HG02973 (cell line): Measurements from ENCODE around the gene NCMAP.
"Not testable (repeated sequence)": the region's sequence is repeated elsewhere in the genome, so short reads cannot be mapped to it uniquely, and the experiment has no call there.

Experiments used
- ATAC-seq: cut with Tn5 transposase; IDR thresholded peaks from one replicate; pipeline ENCODE4 v1.9.1; 2021; ENCODE audit warnings: moderate library complexity; ENCODE audit not compliant: unreplicated experiment

NCMAP gene

DNA sequence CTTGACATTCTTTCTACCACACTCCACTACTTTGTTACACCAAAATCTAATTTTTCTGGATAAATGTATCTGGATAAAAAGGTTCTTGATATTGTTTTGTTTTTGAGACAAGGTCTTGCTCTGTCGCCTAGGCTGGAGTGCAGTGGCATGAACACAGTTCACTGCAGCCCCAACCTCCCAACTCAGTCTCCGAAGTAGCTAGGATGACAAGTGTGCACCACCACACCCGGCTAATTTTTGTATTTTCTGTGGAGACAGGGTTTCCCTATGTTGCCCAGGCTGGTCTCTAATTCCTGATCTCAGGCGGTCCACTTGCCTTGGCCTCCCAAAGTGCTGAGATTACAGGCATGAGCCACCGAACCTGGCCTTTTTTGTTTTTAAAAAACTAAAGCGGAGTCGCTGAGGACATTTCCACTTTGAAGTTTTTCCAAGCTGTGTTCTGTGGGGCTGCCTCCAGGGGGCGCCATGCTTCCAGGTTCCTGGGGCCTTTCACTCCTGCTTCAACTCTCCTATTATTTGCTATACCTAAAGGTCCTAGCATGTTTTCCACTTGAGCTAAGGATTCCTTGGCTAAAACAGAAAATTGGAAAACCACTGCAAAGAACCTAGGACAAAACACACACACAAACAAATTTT, 14.1 kb upstream of the NCMAP start:
- no peak for ATAC-seq

DNA sequence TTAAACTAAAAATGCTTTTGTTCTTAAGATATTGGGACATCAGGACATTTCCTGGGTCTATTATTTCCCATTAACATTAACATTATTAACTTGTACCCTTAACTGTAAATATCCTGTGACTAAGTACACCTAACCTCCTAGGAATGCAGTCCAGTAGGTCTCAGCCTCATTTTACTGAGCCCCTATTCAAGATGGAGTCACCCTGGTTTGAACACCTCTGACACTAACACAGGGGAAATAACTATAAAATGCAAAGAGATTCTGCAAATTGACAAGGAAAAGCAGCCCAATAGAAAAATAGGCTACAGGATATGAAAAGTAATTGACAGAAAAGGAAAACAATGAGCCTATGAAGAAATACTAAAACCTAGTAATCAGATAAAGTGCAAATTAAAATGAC, 11.6 kb upstream of the NCMAP start:
- no peak for ATAC-seq

DNA sequence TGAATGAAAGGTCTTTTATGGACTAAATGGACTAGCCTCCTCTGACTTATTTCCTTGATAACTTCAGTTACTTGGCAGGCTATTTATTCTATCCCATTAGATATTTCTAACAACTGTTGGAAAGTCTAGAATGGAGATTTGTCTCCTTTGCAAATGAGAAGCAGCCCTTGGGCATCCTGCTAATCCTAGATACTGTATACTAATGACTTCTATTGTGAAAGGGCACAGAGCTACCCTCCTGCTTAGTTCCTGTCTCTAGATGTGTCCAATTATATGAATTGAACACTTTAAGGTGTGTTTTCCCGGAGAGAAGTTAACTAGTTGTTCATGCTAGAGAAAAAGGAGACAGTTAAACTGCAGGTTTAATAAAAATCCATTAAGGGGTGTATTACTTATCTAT, 10.2 kb upstream of the NCMAP start:
- ATAC-seq = no peak

DNA sequence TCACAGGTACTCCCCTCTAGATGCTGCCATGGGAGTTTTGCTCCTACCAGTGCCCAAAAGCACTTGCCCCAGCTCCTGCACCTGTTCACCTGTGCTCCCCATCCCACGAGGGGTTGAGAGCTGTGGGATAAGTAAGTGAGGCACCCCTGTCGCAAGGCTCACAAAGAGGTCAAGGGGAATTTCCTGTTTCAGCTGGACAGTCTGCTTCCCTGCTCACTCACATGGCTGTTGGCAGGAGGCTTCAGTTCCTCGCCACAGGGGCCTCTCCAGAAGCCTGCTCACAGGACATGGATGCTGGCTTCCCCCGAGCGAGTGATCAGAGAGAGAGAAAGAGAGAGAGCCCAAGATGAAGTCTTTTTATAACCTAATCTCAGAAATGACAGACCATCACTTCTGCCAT, 8.7 kb upstream of the NCMAP start:
- no peak for ATAC-seq

DNA sequence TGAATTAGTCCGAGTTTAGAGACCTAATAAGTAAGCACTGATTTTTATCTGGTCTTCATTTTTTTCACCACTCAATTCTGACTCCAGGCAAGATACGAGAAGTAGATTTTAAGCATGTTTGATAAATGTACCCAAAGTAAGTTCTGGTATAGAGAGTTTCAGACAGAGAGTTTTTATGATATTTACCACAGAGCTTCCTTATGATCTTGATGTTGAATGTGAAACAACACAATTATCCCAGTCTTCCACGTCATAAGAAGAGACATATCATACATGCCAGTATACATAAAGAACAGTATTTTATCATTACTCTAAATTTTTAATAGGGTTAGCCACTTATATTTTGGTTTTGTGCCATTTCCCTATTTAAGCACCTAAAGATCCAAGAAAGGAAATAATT, 7.8 kb upstream of the NCMAP start:
- ATAC-seq = no peak

DNA sequence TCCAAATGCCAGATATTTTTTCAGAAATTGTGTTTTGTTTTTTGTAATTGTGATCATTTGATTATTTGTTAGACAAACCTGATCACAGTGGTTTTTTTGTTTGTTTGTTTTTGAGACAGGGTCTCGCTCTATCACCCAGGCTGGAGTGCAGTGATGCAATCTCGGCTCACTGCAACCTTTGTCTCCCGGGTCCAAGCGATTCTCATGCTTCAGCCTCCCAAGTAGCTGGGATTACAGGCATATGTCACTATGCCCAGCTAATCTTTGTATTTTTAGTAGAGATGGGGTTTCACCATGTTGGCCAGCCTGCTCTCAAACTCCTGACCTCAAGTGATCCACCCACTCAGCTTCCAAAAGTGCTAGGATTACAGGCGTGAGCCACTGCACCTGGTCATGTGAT, 6.7 kb upstream of the NCMAP start:
- ATAC-seq = not testable (repeated sequence)

DNA sequence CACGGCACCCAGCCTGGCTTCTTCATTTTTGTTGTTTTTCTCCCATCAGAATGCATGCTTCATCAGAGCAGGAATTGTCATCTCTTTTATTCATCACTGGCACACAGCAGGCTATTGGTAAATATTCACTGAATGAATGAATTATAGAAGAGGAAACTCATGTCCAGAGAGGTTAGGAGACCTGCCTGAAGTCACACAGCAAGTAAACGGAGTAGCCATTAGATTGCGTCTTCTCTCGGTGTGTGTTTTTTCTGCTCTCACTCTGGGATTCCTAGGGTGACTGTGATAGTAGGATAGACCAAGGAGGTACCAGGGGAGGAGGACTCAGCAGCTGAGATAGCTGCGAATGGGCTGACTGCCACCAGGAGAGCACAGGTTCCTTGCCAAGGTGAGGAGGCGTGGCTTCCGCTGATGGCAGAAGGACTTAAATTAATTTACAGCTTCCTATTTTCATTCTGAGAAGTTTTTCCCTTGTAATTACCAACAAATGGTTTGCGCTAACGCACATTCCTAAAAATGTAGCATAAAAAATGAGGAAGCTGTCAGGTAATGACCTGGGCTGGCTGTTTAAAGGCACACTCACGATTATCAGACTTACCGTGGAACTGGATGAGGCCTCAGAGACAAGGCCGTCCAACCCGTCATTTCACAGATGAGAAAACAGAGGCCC, 4.5 kb upstream of the NCMAP start:
- no peak for ATAC-seq

DNA sequence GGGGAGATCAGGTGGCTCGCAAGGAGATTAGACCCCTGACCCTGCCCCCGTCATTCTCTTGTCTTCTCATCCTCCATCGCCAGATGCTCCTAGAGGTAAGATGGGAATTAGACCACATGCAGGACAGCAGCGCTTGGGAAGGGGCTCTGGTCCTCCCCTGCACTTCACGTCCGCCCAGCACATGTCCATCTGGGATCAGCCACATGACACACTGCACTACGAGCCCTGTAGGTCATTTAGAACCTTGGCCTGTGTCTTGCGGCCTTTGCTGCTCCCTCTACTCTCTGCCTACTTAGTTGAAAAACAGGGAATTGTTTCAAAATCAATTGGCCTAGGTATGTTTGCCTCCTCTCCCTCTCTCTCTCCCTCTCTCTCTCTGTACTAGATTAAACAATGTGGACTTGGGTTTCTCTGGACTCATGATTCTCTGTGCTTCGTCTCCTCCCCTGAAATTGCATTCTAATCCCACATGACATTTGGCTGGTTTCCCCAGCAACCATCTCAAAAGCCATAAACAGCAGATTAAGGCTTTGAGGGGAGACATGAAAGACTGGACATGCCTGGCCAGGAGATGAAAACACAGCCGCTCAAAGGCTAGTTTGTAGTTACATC, 3.8 kb upstream of the NCMAP start:
- no peak for ATAC-seq

DNA sequence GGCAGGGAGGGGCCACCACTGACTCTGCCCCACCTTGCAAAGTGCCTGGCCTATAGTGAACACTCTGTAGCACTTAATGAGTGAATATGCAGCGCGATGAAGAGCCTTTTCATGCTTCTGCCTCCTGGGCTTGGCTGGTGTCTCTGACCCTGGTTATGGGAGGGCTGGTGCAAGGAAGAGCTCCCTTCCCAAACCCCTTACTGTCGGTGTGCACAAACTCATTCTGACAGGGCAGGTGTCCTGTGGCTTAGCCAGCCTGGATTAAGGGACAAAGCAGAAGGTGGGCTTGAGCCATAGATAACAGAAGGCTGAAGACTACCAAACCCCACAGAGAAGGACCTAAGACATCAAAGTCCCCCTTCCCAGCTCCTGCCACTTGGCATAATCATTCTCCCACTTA, 2.0 kb upstream of the NCMAP start:
- no peak for ATAC-seq

DNA sequence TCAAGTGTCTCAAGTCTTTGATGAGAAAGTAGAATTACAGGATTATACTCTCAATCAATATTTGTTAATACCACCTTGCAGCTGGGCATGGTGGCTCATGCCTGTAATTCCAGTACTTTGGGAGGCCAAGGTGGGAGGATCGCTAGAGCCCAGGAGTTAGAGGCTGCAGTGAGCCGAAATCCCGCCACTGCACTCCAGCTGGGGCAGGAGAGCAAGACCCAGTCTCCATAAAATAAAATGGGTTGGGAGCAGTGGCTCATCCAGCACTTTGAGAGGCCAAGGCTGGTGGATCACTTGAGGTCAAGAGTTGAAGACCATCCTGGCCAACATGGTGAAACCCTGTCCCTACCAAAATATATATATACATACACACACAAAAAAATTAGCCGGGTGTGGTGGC, 1.2 kb upstream of the NCMAP start:
- ATAC-seq = no peak

DNA sequence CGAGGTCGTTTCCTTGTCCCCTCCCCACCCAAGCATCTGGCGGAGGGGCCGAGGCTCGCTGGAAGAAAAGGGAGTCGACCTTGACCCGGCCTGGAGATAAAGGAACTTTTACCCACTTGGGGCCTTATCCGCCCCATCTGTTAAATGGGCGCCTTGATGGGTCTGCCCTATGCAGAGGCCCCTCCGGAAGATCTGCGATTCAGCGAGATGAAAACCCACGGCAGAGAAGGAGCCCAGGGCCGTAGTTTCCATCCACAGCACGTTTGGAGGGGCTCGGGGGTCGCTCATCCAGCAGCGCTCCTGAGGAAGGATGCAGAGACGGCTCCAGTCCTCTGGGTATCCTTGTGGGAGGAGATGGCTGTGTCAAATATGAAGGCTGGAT, 518 bp downstream of the NCMAP start:
- no peak for ATAC-seq

DNA sequence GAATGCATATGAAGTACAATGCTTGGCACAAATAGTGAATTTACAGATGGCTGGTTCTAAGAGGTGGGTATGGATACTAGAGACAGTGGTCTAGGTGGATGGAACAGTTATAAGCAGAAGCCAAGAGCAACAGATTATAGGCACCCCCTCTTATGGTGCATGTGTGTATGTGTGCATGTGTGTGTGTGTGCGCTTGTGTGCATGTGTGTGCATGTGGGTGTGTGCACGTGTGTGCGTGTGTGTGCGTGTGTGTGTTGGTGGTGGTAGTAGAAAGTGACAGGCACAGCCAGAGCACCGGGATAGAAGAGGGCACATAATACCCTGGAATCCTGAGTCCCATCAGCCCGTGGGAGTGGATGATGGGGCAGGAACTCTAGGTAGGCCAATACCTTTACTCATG, 1.3 kb downstream of the NCMAP start:
- ATAC-seq = no peak

DNA sequence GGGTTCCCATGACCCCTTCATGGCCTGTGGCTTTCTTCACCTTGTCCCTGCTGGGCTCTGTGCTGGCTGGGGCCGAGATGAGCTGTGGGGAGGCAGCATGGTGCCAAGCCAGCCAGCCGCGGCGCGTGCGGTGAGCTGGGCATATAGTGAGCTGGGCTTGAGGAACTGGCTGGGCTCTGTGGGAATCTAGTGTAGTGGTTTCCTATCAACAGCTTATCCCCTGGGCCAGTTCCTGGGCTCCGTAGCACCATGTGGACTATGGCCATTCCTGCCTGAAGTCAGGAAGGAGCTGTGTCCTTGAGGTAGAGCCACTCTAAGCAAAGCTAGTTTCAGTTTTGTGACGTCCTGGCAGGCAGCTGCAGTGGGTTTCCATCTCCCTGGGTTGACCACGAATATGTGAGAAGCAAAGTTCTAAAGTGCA, 1.8 kb downstream of the NCMAP start:
- ATAC-seq = no peak

DNA sequence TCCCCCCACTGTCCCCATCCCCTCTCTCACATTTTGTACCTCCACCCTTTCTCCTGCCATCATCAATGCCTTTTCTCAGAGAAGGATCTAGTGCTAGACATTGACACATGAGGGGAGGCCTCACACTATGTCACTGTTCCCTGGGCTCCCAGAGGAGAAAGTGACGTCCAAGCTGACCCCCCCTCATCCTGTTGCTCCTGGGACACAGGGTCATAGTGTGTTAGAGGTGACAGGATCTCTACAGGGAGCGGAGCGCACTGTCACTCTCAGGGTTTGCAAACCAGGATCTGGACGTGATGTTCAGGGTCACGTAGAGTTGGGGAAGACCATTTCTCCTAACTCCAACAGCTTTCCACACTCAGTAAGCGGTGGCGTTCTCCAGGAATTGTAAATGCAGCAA, 2.6 kb downstream of the NCMAP start:
- ATAC-seq = no peak

DNA sequence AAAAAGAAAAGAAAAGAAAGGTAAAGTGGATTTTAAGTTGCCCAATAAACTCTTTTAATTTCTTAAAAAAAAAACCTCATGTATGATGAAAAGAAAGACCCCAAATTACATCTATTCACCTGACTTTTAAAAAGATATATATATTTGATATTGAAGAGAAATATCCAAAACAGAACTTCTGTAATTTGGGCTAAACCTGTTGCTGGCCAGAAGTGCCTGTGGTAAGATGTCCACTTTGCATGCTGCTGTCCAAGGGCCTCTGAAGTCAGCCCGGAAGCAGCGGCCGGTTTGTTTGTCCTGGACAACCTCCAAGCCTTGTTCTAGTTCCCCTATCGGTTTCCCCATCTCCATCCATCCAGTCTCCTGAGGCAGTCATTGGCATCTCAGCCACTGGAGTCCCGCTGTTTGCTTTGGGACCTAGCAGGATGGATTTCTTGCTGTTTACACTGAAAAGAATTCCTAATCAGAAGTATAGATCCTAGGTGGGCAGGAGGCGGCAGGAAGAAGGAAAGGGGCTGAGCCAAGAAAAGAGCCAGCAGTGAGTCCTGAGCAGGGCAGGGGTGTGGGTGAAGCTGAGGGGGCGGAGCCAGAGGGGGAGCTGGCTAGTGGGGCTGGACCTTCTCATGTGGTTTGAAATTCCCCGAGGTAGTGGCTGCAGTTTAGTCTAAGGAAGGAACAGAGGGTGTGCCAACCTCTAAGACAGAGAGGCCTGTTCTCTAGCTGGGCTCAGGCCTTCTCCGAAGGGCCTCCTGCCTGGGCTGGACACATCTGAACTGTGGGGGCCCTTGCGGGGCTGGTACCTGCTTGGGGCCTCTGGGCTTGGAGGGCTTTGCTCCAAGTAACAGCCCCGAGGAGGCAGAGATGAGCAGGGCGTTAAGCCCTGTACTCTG, 3.3 kb downstream of the NCMAP start:
- no peak for ATAC-seq

DNA sequence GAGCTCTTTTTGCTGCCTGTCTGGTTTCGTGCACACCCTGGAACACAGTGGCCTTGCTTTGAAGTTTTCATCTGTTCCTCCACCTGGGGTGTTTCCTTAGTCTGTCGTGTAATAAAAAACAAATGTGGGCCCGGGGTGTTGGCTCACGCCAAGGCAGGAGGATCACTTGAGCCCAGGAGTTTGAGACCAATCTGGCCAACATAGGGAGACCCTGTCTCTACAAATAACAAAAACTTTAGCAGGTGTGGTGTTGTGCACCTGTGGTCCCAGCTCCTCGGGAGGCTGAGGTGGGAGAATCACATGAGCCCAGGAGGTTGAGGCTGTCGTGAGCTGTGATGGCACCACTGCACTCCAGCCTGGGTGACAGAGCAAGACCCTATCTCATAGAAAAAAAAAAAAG, 4.5 kb downstream of the NCMAP start:
- ATAC-seq = no peak

DNA sequence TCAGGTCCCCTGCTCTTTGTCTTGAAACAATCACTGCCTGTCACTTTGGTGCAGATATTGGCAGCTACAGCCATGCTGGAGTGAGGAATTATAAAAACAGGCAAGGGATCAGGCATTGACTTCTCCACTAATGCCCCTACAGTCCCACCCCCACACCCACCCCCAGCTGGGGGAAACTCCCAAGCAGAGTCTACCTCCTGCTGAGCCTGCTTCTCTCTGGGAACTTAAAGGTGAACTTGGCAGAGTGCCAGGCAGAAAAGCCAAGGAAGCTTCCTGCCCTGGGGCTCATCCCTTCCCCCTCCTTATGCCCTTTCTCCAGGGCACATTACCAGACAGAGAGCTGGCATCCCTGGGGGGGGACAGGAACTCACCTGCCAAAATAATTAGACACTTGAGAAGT, 6.7 kb downstream of the NCMAP start:
- no peak for ATAC-seq

DNA sequence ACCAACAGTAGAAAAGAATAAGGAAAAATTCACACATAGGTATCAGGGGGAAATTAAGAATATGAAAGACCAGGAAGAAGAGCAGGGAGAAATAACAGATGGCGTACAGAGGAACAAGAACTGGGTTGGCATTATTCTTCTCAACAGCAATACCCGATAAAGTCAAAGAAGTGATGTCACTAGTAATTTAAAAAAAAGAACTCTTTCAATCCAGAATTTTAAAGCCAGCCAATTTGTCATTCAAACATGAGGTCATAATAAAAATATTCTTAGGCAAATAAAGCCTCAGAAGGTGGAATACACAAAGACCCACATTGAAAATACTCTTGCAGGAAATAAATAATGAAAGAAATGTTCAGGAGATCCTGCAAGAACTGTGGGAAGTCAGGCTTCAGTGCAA, 8.8 kb downstream of the NCMAP start:
- no peak for ATAC-seq

DNA sequence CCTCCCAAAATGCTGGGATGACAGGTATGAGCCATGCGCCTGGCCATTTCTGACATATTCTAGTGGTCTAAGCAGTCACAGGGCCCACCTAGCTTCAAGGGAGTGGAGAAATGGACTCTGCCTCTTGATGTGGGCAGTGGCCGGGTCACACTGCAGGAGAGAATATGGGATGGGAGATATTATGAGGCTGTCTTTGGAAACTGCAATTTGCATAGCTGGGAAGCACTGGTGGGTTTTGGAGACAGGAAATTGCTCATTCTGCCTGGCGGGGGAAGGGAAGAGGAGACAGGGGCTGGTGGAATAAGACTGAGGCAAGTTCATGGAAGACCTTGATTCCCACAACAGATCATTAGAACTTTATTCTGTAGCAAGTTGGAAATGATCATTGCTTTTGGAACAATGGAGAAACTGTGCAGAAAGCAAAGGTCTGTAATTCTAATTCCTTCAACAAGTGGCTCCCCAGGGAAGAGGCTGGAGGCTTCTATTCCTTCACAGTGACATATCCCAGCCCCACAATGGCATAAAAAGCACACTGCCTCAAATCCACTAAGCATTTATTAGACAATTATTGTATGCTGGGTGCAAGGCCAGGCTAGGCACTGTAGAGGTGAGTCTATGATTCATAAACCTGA, 10.5 kb downstream of the NCMAP start:
- no peak for ATAC-seq

DNA sequence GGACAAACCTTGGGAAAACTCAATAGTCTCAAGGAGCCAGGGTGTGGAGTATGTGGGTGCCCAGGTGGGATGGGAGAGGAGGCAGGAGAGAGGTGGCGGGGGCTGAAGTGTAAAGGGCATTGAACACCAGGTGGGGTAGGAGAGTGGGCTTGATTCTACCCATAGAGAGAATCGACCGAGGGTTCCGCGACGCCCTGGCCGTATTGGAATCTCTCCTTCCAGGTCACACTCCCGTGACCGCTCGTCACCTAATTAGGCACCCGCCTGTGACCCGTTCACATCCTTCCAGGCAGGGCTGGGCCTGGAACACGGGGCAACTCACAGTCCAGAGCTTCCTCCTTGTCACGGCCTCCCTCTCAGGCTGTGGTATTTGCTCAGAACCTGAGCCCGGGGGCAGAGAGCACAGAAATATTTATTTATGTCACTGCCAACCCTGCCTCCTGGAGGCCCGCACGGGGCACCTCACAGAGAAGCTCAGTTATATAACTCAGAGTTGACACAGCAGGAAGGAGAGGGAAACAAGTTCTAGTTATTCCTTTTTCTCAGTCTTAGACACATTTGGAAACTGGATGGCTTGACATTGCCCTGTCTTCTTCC, 12.0 kb downstream of the NCMAP start:
- no peak for ATAC-seq

DNA sequence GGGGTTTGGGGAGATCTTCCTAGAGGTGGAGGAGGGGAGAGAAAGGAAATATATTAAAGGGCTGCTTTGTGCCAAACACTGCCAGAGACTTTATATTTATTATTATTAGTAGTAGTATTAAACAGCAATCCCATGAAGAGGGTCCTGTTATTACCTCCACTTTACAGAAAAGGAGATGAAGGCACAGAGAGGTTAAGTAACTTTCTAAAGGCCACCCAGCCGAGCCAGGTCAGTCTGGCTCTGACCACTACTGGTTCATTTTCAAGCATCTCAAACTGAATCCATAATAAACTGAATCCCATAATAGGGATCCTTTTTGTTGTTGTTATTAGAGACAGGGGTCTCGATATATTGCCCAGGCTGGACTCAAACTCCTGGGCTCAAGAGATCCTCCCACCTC, 12.6 kb downstream of the NCMAP start:
- ATAC-seq = no peak
